ENCODE results near the gene ACADL. TPM values are rescaled to one million over a fixed set of nuclear protein-coding genes. Genes with fewer than 3 reads are reported as not detected.

Gene ACADL
- polyA plus RNA-seq, 1 donor from 2014 or later: not detected

GRCh38 chr2:210190345-210190744 is 34.9 kb downstream of the ACADL start:
- no peak overlapping the region for H3K27ac ChIP-seq (ENCODE audit: low read length)
- H3K27me3 ChIP-seq (ENCODE audit: insufficient read depth, low read depth, low read length): no peaks in the 10 kb centered on the region
- no peak overlapping the region for H3K4me3 ChIP-seq (ENCODE audit: low read length)
- no peak overlapping the region for H3K9ac ChIP-seq (ENCODE audit: low read length)
- H3K36me3 ChIP-seq (ENCODE audit: insufficient read depth, low read length): no peaks in the 10 kb centered on the region
- H3K79me2 ChIP-seq (replicated peaks; ENCODE audit: insufficient read depth, low read length): no peaks in the 10 kb centered on the region
- no peak overlapping the region for H2AFZ ChIP-seq (ENCODE audit: low read depth, low read length)
- no peak for TF ChIP-seq EZH2 (IDR thresholded peaks at IDR 0.05; ENCODE audit: borderline replicate concordance, insufficient read depth, low read length, poor library complexity, severe bottlenecking)
- TF ChIP-seq SMC3 (conservative IDR thresholded peaks at IDR 0.05; ENCODE audit: poor library complexity): no peak
- TF ChIP-seq MXI1 (conservative IDR thresholded peaks at IDR 0.05; ENCODE audit: poor library complexity, severe bottlenecking): no peak
- TF ChIP-seq EP300 (conservative IDR thresholded peaks at IDR 0.05; ENCODE audit: poor library complexity, severe bottlenecking): no peak
- TF ChIP-seq TAF1 (IDR thresholded peaks at IDR 0.05; ENCODE audit: low read depth): no peak
- TF ChIP-seq, protein P1, sequence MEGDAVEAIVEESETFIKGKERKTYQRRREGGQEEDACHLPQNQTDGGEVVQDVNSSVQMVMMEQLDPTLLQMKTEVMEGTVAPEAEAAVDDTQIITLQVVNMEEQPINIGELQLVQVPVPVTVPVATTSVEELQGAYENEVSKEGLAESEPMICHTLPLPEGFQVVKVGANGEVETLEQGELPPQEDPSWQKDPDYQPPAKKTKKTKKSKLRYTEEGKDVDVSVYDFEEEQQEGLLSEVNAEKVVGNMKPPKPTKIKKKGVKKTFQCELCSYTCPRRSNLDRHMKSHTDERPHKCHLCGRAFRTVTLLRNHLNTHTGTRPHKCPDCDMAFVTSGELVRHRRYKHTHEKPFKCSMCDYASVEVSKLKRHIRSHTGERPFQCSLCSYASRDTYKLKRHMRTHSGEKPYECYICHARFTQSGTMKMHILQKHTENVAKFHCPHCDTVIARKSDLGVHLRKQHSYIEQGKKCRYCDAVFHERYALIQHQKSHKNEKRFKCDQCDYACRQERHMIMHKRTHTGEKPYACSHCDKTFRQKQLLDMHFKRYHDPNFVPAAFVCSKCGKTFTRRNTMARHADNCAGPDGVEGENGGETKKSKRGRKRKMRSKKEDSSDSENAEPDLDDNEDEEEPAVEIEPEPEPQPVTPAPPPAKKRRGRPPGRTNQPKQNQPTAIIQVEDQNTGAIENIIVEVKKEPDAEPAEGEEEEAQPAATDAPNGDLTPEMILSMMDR (IDR thresholded peaks at IDR 0.05; ENCODE audit: poor library complexity, severe bottlenecking): no peak
- TF ChIP-seq POLR2AphosphoS5 (IDR thresholded peaks at IDR 0.05): no peak
- TF ChIP-seq, protein P2, sequence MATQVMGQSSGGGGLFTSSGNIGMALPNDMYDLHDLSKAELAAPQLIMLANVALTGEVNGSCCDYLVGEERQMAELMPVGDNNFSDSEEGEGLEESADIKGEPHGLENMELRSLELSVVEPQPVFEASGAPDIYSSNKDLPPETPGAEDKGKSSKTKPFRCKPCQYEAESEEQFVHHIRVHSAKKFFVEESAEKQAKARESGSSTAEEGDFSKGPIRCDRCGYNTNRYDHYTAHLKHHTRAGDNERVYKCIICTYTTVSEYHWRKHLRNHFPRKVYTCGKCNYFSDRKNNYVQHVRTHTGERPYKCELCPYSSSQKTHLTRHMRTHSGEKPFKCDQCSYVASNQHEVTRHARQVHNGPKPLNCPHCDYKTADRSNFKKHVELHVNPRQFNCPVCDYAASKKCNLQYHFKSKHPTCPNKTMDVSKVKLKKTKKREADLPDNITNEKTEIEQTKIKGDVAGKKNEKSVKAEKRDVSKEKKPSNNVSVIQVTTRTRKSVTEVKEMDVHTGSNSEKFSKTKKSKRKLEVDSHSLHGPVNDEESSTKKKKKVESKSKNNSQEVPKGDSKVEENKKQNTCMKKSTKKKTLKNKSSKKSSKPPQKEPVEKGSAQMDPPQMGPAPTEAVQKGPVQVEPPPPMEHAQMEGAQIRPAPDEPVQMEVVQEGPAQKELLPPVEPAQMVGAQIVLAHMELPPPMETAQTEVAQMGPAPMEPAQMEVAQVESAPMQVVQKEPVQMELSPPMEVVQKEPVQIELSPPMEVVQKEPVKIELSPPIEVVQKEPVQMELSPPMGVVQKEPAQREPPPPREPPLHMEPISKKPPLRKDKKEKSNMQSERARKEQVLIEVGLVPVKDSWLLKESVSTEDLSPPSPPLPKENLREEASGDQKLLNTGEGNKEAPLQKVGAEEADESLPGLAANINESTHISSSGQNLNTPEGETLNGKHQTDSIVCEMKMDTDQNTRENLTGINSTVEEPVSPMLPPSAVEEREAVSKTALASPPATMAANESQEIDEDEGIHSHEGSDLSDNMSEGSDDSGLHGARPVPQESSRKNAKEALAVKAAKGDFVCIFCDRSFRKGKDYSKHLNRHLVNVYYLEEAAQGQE (IDR thresholded peaks at IDR 0.05; ENCODE audit: borderline replicate concordance): no peak
- no peak for TF ChIP-seq RAD21 (conservative IDR thresholded peaks at IDR 0.05)
- no peaks in the 10 kb centered on the region for H3F3A ChIP-seq (ENCODE audit: insufficient read depth, low read length, poor library complexity, severe bottlenecking)
- no peaks in the 10 kb centered on the region for H3K9me3 ChIP-seq (ENCODE audit: low read length)
- H3K9me2 ChIP-seq (ENCODE audit: insufficient read depth, low read length): no peaks in the 10 kb centered on the region
- H3K4me2 ChIP-seq (ENCODE audit: low read length): no peak overlapping the region
- no peaks in the 10 kb centered on the region for H4K20me1 ChIP-seq (ENCODE audit: insufficient read depth)

GRCh38 chr2:210189452-210190138 is 35.7 kb downstream of the ACADL start:
- Histone ChIP-seq H3K27ac (ENCODE audit: low read length) (no peak overlapping the region), H3K4me3 (ENCODE audit: low read length) (no peak overlapping the region), H3K9me3 (ENCODE audit: low read length) (no peaks in the 10 kb centered on the region), H3K79me2 (replicated peaks; ENCODE audit: insufficient read depth, low read length) (no peaks in the 10 kb centered on the region), H4K20me1 (ENCODE audit: insufficient read depth) (no peaks in the 10 kb centered on the region), H3K27me3 (ENCODE audit: insufficient read depth, low read depth, low read length) (no peaks in the 10 kb centered on the region), H3K9me2 (ENCODE audit: insufficient read depth, low read length) (no peaks in the 10 kb centered on the region), H3K36me3 (ENCODE audit: insufficient read depth, low read length) (no peaks in the 10 kb centered on the region), H2AFZ (ENCODE audit: low read depth, low read length) (no peak overlapping the region), H3K9ac (ENCODE audit: low read length) (no peak overlapping the region), H3K4me2 (ENCODE audit: low read length) (no peak overlapping the region), H3F3A (ENCODE audit: insufficient read depth, low read length, poor library complexity, severe bottlenecking) (no peaks in the 10 kb centered on the region)
- TF ChIP-seq, protein P1 (IDR thresholded peaks at IDR 0.05; ENCODE audit: poor library complexity, severe bottlenecking): no peak
- TF ChIP-seq TAF1 (IDR thresholded peaks at IDR 0.05; ENCODE audit: low read depth): no peak
- TF ChIP-seq POLR2AphosphoS5 (IDR thresholded peaks at IDR 0.05): no peak
- TF ChIP-seq, protein P2 (IDR thresholded peaks at IDR 0.05; ENCODE audit: borderline replicate concordance): no peak
- TF ChIP-seq EP300 (conservative IDR thresholded peaks at IDR 0.05; ENCODE audit: poor library complexity, severe bottlenecking): no peak
- no peak for TF ChIP-seq EZH2 (IDR thresholded peaks at IDR 0.05; ENCODE audit: borderline replicate concordance, insufficient read depth, low read length, poor library complexity, severe bottlenecking)
- TF ChIP-seq SMC3 (conservative IDR thresholded peaks at IDR 0.05; ENCODE audit: poor library complexity): no peak
- TF ChIP-seq RAD21 (conservative IDR thresholded peaks at IDR 0.05): no peak
- TF ChIP-seq MXI1 (conservative IDR thresholded peaks at IDR 0.05; ENCODE audit: poor library complexity, severe bottlenecking): no peak
